Glomerular visceral epithelial cell (primary cell): ENCODE measurements around the gene PRODH.
"Not testable (repeated sequence)": the region's sequence is repeated elsewhere in the genome, so short reads cannot be mapped to it uniquely, and the experiment has no call there.

Experiments
- DNase-seq: peaks from one replicate; pipeline ENCODE4 v3.0.0-alpha.2; 2016; ENCODE audit errors: extremely low spot score

PRODH gene

DNA sequence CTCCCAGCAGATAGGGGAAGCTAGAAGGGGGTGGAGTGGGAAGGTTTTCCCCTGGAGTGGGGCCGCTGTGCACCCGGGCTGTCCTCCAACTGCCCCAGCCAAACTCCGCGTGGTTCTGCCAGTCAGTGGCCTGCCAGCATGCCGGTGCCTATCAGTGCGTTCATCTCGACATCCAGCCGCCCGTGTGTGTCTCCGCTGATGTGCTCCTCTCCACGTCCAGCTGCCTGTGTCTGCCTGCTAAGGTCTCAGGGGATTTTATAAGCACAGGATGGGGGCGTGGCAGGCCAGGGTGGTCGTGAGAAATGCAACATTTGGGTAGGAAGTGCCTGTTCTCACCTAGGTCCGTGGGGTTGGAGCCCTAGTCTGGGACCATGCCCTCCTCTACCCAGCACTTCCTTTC is 17.0 kb upstream of the PRODH start:
- DNase-seq: not testable (repeated sequence)

DNA sequence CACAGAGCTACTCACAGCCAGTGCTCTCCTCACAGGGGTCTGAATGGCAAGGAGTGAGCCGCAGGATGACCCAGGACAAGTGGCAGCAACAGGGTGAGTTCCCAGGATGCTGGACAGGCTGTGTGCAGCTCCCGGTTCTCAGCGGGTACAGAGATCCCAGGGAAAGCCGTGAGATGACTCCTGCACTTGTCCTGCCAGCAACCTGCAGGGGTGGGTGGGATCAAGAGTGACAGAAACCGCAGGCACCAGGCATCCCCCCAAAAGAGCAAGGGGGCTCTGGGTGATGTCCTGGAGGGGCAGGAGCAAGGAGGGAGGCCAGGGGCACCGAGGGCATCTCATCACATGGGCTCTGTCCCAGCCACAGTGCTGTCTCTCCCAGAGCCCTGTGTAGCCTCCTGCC is 15.9 kb upstream of the PRODH start:
- no peak for DNase-seq

DNA sequence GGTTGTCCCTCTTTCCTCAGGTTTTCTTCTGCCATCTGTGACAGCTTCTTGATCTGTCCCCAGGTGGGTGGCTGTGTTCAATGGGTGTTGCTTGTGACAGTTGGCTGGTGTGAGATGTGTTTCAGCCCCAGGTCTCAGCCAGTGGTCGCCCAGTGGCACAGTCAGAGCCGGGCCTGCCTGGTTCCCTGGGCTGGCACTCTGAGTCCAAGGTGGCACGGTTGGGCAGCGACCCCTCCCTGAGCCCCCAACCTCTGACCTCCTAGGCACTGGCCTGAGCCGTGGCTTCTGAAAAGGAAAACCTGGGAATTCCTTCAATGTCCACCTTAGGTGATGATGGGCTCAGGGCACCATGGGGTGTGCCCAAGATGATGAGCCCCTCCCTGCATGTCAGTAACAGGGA is 14.0 kb upstream of the PRODH start:
- DNase-seq: no peak

GRCh38 chr22:18947905-18948304 is 11.8 kb upstream of the PRODH start:
- no peak for DNase-seq

DNA sequence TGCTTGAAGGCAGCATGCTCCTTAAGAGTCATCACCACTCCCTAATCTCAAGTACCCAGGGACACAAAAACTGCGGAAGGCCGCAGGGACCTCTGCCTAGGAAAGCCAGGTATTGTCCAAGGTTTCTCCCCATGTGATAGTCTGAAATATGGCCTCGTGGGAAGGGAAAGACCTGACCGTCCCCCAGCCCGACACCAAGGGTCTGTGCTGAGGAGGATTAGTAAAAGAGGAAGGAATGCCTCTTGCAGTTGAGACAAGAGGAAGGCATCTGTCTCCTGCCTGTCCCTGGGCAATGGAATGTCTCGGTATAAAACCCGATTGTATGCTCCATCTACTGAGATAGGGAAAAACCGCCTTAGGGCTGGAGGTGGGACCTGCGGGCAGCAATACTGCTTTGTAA is 11.0 kb upstream of the PRODH start:
- not testable (repeated sequence) for DNase-seq

DNA sequence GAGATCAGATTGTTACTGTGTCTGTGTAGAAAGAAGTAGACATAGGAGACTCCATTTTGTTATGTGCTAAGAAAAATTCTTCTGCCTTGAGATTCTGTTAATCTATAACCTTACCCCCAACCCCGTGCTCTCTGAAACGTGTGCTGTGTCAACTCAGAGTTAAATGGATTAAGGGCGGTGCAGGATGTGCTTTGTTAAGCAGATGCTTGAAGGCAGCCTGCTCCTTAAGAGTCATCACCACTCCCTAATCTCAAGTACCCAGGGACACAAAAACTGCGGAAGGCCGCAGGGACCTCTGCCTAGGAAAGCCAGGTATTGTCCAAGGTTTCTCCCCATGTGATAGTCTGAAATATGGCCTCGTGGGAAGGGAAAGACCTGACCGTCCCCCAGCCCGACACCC is 2.6 kb upstream of the PRODH start:
- not testable (repeated sequence) for DNase-seq

DNA sequence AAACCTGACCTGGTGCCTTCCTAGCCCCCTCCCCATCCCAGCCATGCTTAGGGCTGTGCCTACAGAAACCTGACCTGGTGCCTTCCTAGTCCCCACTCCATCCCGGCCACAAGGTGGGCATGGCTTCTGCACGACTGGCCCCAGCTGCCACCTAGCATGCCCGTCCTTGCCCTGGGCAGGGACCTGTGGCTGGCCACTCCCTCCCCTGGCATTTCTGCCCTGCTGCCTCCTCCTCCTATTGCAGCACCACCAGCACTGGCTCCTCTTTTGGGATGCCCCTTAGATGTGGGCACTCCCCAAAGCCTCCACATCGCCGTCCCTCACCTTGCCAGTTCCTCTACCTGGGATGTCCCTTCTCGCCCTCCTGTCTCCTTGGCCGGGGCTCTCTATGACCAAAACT is 1.4 kb downstream of the PRODH start:
- not testable (repeated sequence) for DNase-seq

GRCh38 chr22:18933914-18934313 is 2.2 kb downstream of the PRODH start:
- no peak for DNase-seq

DNA sequence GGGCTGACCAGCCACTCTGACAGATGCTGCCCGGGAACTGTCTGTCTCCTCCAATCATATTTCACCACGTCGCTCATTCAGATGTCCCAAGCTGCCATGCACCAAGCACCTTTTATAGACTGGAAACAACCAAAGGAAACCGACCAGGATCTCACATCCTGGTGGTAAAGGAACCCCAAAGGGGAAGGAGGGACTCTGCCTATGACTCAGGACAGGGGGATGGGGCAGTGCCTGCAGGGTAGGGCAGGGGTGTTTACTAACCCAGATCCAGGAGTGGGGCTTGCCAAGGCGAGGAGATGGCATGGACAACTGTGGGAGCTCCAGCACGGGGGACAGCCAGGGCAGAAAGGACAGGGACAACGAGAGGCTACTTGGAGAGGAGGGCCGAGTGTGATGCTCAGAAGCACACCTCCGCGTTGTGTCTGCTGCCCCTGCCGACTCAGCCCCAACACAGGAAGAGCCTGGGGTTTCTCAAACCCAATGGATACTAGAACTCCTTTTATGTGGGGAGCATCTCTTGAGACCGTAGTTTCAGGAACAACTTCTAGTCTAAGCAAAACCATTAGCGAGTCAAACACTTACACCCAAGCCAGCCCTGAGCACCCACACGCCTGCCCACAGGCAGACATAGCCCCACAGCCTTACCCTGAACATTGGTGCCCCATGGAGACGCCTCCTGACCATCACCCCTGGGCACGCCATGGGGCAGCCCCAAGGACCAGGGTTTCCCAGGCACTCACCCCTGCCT is 4.0 kb downstream of the PRODH start:
- DNase-seq: no peak

- no peak for DNase-seq
Observed at GRCh38 chr22:18929459-18929858, 6.6 kb downstream of the PRODH start.

DNA sequence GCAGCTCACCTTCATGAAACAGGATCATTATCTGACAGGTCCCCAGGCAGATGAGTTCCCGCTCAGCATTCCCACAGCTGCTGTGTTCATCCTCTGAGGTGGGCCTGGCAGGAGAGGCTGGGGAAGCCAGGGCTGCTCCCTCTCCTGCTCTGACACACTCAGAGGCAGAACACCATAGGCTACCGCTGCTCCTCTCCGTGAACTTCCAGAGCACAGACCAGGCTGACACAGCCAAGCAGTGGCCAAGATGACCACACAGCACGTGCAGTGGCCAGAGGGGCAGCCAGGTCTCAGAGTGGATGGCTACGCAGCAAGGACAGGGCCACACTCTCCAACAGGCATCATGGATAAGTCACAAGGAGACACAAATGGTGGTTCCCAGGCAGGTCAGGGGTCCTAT is 8.5 kb downstream of the PRODH start:
- no peak for DNase-seq

DNA sequence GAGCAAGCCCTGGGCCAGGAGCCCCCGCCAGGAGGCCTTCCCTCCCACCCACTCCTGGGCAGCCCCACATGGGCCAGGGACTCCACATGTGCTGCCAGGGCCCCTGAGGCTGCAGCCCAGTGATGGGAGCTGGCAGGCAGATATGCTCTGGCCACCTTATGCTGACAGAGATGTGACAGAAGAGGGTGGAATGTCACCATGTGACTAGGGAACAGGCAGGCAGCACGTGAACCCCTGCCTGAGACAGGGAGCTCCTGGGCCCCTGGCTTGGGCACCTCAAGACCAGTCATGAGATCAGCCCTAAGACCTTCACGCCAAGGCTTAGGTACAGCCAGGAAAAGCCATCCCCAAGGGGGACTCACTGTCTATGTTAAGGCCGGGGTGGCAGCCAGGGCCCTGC is 9.1 kb downstream of the PRODH start:
- DNase-seq: no peak

GRCh38 chr22:18925368-18926064 is 10.6 kb downstream of the PRODH start:
- DNase-seq: no peak

- DNase-seq: not testable (repeated sequence)
Observed at GRCh38 chr22:18920257-18920902, 15.7 kb downstream of the PRODH start.

DNA sequence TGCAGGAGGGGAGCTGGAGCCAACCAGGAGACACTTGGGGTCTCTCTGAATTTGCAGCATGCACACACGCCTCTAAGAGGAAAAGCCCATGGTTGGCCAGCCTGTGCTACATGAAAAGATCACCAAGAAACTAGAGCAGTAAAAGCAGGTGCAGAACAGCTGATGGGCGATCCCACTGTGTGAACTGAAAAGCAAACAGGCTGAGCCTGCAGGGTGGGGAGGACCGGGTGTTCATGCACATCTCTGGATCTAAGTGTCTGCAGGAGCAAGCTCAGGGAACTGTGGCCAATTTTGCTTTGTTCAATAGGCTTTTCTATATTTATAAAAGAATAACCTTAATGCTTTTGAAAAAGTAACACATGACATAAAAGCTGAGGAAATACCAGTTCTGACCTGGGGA is 18.3 kb downstream of the PRODH start:
- DNase-seq: not testable (repeated sequence)

DNA sequence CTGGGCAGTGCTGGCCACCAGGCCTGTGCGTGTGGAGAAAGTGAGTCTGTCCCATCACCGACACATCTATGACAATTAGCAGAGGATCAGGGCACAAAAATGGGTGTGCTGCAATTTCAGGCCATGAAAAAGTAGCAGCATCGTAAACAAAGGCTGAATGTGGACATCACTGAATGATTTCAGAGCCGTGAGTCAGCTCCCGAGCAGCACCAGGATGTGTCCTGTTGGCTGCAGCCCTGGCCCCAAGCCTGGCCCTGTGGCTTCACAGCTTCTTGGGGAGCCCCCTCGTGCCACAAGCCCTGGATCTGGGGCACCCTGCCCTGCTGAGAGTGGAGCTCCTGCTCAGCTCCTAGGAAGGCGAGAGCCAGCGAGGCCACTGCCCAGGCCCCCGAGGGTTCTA is 20.5 kb downstream of the PRODH start:
- DNase-seq: not testable (repeated sequence)

- DNase-seq: not testable (repeated sequence)
Observed at GRCh38 chr22:18914558-18914957, 21.5 kb downstream of the PRODH start.

GRCh38 chr22:18912264-18912946 is 23.7 kb downstream of the PRODH start:
- not testable (repeated sequence) for DNase-seq

- not testable (repeated sequence) for DNase-seq
Observed at GRCh38 chr22:18911535-18911934, 24.6 kb downstream of the PRODH start.

DNA sequence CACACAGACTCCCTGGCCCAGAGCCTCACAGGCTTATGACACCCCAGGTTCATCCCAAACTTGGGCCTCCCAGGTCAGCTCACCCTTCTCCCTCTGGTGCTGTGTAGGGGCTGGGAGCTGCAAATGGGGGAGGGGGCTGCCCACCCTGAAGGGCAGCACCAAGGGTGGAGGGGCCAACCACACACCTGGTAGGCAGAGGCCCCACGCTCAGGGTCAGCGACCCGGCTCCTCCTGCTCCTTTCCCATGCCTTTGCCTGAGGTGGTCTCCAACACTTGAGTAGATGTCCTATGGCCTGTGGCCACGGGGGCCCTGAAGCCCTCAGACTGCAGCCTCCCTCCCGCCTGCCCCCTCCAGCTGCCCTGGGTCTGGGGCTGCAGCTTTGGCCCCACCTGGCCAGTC is 26.5 kb downstream of the PRODH start:
- DNase-seq: no peak

- DNase-seq: no peak
Observed at GRCh38 chr22:18906896-18907295, 29.2 kb downstream of the PRODH start.

DNA sequence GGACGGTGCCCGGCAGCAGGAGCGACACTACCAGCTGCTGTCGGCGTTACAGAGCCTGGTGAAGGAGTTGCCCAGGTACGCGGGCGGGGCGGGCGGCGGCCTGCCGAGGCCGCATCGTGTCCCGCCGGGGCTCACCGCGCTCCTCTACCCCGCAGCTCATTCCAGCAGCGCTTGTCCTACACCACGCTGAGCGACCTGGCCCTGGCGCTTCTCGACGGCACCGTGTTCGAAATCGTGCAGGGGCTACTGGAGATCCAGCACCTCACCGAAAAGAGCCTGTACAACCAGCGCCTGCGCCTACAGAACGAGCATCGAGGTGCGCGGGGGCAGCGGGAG is 29.7 kb downstream of the PRODH start:
- not testable (repeated sequence) for DNase-seq
